Lower leg skin (tissue), 3 donors: ENCODE data around the gene BACE2.

Experiments used
- POLR2A ChIP-seq, 2 donors: fragments of 450-650 bp; IDR thresholded peaks; one replicate each; pipeline ENCODE4 v1.6.1; 2016 to 2017; ENCODE audit warnings: antibody characterized with exemption in 2 of 2, mild to moderate bottlenecking in 1 of 2, moderate library complexity in 1 of 2
- TF ChIP-seq, protein P1 (sequence below), 3 donors: fragments of 450-650 bp; IDR thresholded peaks; one replicate each; pipeline ENCODE4 v1.5.1; 2016; ENCODE audit warnings: antibody characterized with exemption in 3 of 3, mild to moderate bottlenecking in 3 of 3, moderate library complexity in 2 of 3

DNA sequence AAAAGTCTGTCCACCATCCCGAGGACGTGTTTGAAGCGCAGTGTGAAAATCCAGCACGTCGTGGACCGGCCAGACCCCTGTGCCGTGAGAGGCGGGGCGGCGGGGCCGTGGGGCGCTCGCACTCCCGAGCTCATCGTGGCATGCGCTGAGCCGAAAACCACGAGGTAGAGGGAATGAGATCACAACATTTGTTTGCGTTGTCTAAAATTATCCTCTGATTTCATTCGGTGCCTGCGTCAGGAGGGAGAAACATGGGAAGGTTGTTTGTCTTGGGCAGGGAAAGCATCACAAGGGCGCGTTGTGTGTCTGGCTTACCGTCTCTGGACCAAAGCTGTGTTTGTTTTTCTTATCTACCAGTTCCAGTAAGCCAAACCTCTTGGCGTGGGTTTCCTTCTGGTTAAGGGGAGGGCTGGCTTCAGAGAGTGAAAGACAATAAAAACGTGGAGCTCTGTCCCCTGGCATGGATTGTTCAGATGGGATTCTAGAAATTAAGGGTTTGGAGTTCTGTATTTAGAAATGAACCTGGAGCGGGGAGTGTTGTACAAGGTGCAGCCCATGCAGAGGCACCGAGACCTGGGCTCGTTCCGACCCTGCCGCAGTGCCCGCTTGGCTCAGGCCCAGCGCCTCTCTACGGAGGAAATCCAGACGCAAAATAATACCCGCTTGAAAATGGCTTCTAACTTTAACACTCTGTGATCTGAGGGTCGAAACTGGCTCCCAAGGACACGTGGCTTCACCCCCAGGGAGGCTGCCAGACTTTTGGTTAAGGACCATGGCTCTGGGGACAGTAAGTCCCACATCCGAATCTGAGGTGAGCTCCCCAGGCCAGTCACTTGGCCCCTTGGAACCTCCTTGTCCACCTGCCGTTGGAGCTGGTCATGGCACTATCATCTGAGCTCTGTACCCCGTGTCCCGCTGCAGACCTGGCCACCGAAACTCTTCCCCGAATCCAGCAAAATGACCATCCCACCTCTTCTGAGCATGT lies 79.9 kb downstream of the BACE2 start:
- TF ChIP-seq, protein P1, sequence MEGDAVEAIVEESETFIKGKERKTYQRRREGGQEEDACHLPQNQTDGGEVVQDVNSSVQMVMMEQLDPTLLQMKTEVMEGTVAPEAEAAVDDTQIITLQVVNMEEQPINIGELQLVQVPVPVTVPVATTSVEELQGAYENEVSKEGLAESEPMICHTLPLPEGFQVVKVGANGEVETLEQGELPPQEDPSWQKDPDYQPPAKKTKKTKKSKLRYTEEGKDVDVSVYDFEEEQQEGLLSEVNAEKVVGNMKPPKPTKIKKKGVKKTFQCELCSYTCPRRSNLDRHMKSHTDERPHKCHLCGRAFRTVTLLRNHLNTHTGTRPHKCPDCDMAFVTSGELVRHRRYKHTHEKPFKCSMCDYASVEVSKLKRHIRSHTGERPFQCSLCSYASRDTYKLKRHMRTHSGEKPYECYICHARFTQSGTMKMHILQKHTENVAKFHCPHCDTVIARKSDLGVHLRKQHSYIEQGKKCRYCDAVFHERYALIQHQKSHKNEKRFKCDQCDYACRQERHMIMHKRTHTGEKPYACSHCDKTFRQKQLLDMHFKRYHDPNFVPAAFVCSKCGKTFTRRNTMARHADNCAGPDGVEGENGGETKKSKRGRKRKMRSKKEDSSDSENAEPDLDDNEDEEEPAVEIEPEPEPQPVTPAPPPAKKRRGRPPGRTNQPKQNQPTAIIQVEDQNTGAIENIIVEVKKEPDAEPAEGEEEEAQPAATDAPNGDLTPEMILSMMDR (IDR thresholded peaks at IDR 0.05), result no peak
- no peak for TF ChIP-seq POLR2A (IDR thresholded peaks at IDR 0.05)
